ENCODE data around the gene IGF2BP2.

GRCh38 chr3:185759512-185759911 lies 65.3 kb downstream of the IGF2BP2 start:
- TF ChIP-seq CTCF (conservative IDR thresholded peaks at IDR 0.05 in 1 of 2, IDR thresholded peaks at IDR 0.05 in 1 of 2; ENCODE audit: extremely low read depth in 1 of 2, insufficient read depth in 1 of 2, low read depth in 1 of 2, low read length in 2 of 2) (no peak), EZH2 (IDR thresholded peaks at IDR 0.05; ENCODE audit: borderline replicate concordance, low read length) (no peak)

Measured in mammary epithelial cell (primary cell).